Omental fat pad (tissue), 4 donors: Measurements from ENCODE around the gene YARS1. TPM values are rescaled to one million over a fixed set of nuclear protein-coding genes. Genes with fewer than 3 reads are reported as not detected.
"Not testable (repeated sequence)": the region's sequence is repeated elsewhere in the genome, so short reads cannot be mapped to it uniquely, and the experiment has no call there.

ENCODE experiments used
- ATAC-seq: fragments of 150-250 bp; one replicate; pipeline ENCODE4 v1.9.1; 2016; ENCODE audit warnings: mild to moderate bottlenecking, moderate library complexity; ENCODE audit not compliant: low FRiP score
- DNase-seq: peaks from one replicate; pipeline ENCODE4 v3.0.0-alpha.2; 2019; ENCODE audit warnings: low spot score
- total RNA-seq, 4 donors: library from RNA; depleted of rRNA; stranded (reverse); fragments of >200 nt; gene quantifications; one replicate each; pipeline ENCODE4 v1.1.0, GENCODE V29; 2016
- TF ChIP-seq, protein P1 (sequence below), 3 donors: fragments of 450-650 bp; IDR thresholded peaks; one replicate each; pipeline ENCODE4 v1.5.1; 2016 to 2017; ENCODE audit warnings: antibody characterized with exemption in 3 of 3, mild to moderate bottlenecking in 3 of 3, moderate library complexity in 2 of 3

YARS1 gene
- total RNA-seq, 4 donors from 2014 or later = 59.1 to 124 (median 62.6) TPM

GRCh38 chr1:32813941-32814739 is 3.0 kb downstream of the YARS1 start:
- TF ChIP-seq, protein P1, sequence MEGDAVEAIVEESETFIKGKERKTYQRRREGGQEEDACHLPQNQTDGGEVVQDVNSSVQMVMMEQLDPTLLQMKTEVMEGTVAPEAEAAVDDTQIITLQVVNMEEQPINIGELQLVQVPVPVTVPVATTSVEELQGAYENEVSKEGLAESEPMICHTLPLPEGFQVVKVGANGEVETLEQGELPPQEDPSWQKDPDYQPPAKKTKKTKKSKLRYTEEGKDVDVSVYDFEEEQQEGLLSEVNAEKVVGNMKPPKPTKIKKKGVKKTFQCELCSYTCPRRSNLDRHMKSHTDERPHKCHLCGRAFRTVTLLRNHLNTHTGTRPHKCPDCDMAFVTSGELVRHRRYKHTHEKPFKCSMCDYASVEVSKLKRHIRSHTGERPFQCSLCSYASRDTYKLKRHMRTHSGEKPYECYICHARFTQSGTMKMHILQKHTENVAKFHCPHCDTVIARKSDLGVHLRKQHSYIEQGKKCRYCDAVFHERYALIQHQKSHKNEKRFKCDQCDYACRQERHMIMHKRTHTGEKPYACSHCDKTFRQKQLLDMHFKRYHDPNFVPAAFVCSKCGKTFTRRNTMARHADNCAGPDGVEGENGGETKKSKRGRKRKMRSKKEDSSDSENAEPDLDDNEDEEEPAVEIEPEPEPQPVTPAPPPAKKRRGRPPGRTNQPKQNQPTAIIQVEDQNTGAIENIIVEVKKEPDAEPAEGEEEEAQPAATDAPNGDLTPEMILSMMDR (IDR thresholded peaks at IDR 0.05) = no peak
- no peak for DNase-seq
- no peak for ATAC-seq

DNA sequence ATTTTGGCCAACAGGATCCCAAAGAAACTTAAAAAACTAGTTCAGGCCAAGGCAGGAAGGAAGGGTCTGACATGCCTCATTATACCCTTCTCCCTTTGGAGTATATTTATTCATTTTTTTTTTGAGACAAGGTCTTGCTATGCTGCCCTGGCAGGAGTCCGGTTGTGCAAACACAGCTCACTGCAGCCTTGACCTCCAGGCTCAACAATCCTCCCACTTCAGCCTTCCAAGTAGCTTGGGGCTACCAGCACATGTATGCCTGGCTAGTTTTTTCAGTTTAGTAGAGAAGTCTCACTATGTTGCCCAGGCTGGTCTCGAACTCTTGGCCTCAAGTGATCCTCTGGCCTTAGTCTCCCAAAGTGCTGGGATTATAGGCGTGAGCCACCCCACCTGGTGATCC is 5.2 kb downstream of the YARS1 start:
- DNase-seq (no peak), ATAC-seq (no peak)
- TF ChIP-seq, protein P1 (IDR thresholded peaks at IDR 0.05) = no peak

GRCh38 chr1:32811265-32811664 is 5.9 kb downstream of the YARS1 start:
- TF ChIP-seq, protein P1 (IDR thresholded peaks at IDR 0.05) = no peak
- no peak for ATAC-seq

GRCh38 chr1:32810358-32810757 is 6.8 kb downstream of the YARS1 start:
- ATAC-seq (no peak), DNase-seq (no peak)
- TF ChIP-seq, protein P1 (IDR thresholded peaks at IDR 0.05) = no peak

More at GRCh38 chr1:32811265-32811664, 5.9 kb downstream of the YARS1 start:
- no peak for DNase-seq

- TF ChIP-seq, protein P1 (IDR thresholded peaks at IDR 0.05) = no peak
- DNase-seq (no peak), ATAC-seq (no peak)
Measured at GRCh38 chr1:32808580-32808979, 8.6 kb downstream of the YARS1 start.

- no peak for DNase-seq
- peak; percentile 75 for ATAC-seq
- TF ChIP-seq, protein P1 (IDR thresholded peaks at IDR 0.05) = no peak
Measured at GRCh38 chr1:32806910-32807523, 10.1 kb downstream of the YARS1 start.

- ATAC-seq (no peak), DNase-seq (no peak)
- TF ChIP-seq, protein P1 (IDR thresholded peaks at IDR 0.05) = no peak
Measured at GRCh38 chr1:32806290-32806689, 10.9 kb downstream of the YARS1 start.

GRCh38 chr1:32804460-32804859 is 12.7 kb downstream of the YARS1 start:
- DNase-seq, ATAC-seq: not testable (repeated sequence)
